GM23338 (cell line): ENCODE data around the gene DACT2. TPM values are rescaled to one million over a fixed set of nuclear protein-coding genes. Genes with fewer than 3 reads are reported as not detected.

ENCODE experiments used
- CREB1 ChIP-seq: fragments of 250-450 bp; sonication (Bioruptor Pico); IDR thresholded peaks from 2 replicates; pipeline ENCODE4 v1.5.0; 2020; ENCODE audit warnings: low read depth, mild to moderate bottlenecking, moderate library complexity
- EZH2 ChIP-seq: fragments of 200-600 bp; sonication (generic); IDR thresholded peaks from one replicate; pipeline ENCODE4 v1.8.0; 2017; ENCODE audit warnings: antibody characterized with exemption, mild to moderate bottlenecking, low read depth; ENCODE audit not compliant: unreplicated experiment
- JUNB ChIP-seq: IDR thresholded peaks from one replicate; pipeline ENCODE4 v1.6.1; 2016; ENCODE audit warnings: antibody characterized with exemption; ENCODE audit not compliant: unreplicated experiment
- POLR2AphosphoS5 ChIP-seq: IDR thresholded peaks from 2 replicates; pipeline ENCODE4 v1.6.1; 2016; ENCODE audit warnings: antibody characterized with exemption, low read depth
- STAT1 ChIP-seq: IDR thresholded peaks from one replicate; pipeline ENCODE4 v1.6.1; 2016; ENCODE audit warnings: antibody characterized with exemption; ENCODE audit not compliant: unreplicated experiment
- ZNF114 ChIP-seq: fragments of 250-450 bp; sonication (Bioruptor Pico); IDR thresholded peaks from 2 replicates; pipeline ENCODE4 v1.5.0; 2020; ENCODE audit warnings: mild to moderate bottlenecking, moderate library complexity
- polyA plus RNA-seq: library from polyadenylated mRNA; unstranded; fragments of >200 nt; fragmentation: Nextera tagmentation; extraction: Ambion mirVana; gene quantifications from 2 replicates; pipeline ENCODE4 v1.2.1, GENCODE V29; 2016
- total RNA-seq: library from RNA; depleted of rRNA; stranded (reverse); fragments of >200 nt; shearing (Covaris generic); gene quantifications from 2 replicates; pipeline ENCODE4 v1.2.3, GENCODE V29; 2014
- TF ChIP-seq, protein P1 (sequence below): fragments of 250-450 bp; sonication (Bioruptor Pico); IDR thresholded peaks from 2 replicates; pipeline ENCODE4 v1.5.0; 2020; ENCODE audit warnings: mild to moderate bottlenecking, moderate library complexity
- TF ChIP-seq, protein P2 (sequence below), 2 experiments: fragments of 200-600 bp in 1 of 2; sonication (generic) in 1 of 2; conservative IDR thresholded peaks; 2 replicates each; pipeline versions ENCODE4 v1.5.1 to v1.6.1; 2016 to 2017; ENCODE audit warnings: antibody characterized with exemption in 2 of 2, low read depth in 2 of 2, mild to moderate bottlenecking in 2 of 2, moderate library complexity in 1 of 2
- TF ChIP-seq, protein P3 (sequence below): IDR thresholded peaks from 2 replicates; pipeline ENCODE4 v1.6.1; 2016; ENCODE audit warnings: antibody characterized with exemption

DACT2 gene
- total and polyA plus RNA-seq, 2 experiments from 2014 or later, result 1.8 to 10.6 TPM

DNA sequence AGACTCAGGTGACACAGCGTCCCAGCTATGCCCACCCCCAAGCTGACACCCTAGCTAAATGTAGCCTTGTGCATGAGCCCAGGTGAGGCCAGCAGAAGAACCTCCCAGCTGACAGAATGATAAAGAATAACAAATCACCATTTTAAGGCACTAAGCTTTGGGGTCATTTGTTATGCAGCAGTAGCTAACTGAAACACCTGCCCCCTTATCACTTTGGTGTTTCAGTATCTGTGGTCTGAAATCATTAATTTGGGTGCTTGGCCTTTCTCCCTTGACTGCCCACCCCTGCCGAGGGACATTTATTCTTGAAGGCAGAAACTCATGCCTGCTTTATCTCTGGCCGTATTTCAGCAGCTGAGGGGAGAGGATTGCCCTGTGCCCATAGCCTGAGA, 30.0 kb downstream of the DACT2 start (continued):
- TF ChIP-seq, protein P1, sequence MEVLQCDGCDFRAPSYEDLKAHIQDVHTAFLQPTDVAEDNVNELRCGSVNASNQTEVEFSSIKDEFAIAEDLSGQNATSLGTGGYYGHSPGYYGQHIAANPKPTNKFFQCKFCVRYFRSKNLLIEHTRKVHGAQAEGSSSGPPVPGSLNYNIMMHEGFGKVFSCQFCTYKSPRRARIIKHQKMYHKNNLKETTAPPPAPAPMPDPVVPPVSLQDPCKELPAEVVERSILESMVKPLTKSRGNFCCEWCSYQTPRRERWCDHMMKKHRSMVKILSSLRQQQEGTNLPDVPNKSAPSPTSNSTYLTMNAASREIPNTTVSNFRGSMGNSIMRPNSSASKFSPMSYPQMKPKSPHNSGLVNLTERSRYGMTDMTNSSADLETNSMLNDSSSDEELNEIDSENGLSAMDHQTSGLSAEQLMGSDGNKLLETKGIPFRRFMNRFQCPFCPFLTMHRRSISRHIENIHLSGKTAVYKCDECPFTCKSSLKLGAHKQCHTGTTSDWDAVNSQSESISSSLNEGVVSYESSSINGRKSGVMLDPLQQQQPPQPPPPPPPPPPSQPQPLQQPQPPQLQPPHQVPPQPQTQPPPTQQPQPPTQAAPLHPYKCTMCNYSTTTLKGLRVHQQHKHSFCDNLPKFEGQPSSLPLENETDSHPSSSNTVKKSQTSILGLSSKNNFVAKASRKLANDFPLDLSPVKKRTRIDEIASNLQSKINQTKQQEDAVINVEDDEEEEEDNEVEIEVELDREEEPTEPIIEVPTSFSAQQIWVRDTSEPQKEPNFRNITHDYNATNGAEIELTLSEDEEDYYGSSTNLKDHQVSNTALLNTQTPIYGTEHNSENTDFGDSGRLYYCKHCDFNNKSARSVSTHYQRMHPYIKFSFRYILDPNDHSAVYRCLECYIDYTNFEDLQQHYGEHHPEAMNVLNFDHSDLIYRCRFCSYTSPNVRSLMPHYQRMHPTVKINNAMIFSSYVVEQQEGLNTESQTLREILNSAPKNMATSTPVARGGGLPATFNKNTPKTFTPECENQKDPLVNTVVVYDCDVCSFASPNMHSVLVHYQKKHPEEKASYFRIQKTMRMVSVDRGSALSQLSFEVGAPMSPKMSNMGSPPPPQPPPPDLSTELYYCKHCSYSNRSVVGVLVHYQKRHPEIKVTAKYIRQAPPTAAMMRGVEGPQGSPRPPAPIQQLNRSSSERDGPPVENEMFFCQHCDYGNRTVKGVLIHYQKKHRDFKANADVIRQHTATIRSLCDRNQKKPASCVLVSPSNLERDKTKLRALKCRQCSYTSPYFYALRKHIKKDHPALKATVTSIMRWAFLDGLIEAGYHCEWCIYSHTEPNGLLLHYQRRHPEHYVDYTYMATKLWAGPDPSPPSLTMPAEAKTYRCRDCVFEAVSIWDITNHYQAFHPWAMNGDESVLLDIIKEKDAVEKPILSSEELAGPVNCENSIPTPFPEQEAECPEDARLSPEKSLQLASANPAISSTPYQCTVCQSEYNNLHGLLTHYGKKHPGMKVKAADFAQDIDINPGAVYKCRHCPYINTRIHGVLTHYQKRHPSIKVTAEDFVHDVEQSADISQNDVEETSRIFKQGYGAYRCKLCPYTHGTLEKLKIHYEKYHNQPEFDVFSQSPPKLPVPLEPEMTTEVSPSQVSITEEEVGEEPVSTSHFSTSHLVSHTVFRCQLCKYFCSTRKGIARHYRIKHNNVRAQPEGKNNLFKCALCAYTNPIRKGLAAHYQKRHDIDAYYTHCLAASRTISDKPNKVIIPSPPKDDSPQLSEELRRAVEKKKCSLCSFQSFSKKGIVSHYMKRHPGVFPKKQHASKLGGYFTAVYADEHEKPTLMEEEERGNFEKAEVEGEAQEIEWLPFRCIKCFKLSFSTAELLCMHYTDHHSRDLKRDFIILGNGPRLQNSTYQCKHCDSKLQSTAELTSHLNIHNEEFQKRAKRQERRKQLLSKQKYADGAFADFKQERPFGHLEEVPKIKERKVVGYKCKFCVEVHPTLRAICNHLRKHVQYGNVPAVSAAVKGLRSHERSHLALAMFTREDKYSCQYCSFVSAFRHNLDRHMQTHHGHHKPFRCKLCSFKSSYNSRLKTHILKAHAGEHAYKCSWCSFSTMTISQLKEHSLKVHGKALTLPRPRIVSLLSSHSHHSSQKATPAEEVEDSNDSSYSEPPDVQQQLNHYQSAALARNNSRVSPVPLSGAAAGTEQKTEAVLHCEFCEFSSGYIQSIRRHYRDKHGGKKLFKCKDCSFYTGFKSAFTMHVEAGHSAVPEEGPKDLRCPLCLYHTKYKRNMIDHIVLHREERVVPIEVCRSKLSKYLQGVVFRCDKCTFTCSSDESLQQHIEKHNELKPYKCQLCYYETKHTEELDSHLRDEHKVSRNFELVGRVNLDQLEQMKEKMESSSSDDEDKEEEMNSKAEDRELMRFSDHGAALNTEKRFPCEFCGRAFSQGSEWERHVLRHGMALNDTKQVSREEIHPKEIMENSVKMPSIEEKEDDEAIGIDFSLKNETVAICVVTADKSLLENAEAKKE (CRISPR knock-in tag), result no peak
- TF ChIP-seq, protein P2, sequence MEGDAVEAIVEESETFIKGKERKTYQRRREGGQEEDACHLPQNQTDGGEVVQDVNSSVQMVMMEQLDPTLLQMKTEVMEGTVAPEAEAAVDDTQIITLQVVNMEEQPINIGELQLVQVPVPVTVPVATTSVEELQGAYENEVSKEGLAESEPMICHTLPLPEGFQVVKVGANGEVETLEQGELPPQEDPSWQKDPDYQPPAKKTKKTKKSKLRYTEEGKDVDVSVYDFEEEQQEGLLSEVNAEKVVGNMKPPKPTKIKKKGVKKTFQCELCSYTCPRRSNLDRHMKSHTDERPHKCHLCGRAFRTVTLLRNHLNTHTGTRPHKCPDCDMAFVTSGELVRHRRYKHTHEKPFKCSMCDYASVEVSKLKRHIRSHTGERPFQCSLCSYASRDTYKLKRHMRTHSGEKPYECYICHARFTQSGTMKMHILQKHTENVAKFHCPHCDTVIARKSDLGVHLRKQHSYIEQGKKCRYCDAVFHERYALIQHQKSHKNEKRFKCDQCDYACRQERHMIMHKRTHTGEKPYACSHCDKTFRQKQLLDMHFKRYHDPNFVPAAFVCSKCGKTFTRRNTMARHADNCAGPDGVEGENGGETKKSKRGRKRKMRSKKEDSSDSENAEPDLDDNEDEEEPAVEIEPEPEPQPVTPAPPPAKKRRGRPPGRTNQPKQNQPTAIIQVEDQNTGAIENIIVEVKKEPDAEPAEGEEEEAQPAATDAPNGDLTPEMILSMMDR (conservative IDR thresholded peaks at IDR 0.05; ENCODE audit: low read depth in 2 of 2), result no peak
- no peak for TF ChIP-seq EZH2
- no peak for TF ChIP-seq STAT1
- no peak for TF ChIP-seq ZNF114 (CRISPR knock-in tag)
- TF ChIP-seq, protein P3, sequence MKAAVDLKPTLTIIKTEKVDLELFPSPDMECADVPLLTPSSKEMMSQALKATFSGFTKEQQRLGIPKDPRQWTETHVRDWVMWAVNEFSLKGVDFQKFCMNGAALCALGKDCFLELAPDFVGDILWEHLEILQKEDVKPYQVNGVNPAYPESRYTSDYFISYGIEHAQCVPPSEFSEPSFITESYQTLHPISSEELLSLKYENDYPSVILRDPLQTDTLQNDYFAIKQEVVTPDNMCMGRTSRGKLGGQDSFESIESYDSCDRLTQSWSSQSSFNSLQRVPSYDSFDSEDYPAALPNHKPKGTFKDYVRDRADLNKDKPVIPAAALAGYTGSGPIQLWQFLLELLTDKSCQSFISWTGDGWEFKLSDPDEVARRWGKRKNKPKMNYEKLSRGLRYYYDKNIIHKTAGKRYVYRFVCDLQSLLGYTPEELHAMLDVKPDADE, result no peak
- no peak for TF ChIP-seq JUNB
- no peak for TF ChIP-seq POLR2AphosphoS5
- no peak for TF ChIP-seq CREB1 (CRISPR knock-in tag)
